Adipocyte (in vitro differentiated cells): ENCODE results near the gene AMOTL2.
A peak's percentile ranks its signal among the peaks of the same experiment; 100 is the strongest.

Experiments
- DNase-seq: peaks from one replicate; pipeline ENCODE4 v3.0.0-alpha.2; 2015; ENCODE audit warnings: low read depth
- H3K27me3 ChIP-seq: replicated peaks from 2 replicates; pipeline ENCODE4 v1.7.0; 2013; ENCODE audit warnings: mild to moderate bottlenecking, low read length, moderate library complexity; ENCODE audit not compliant: control insufficient read depth, insufficient read depth
- H3K36me3 ChIP-seq: 2 replicates; pipeline ENCODE4 v1.7.0; 2013; ENCODE audit warnings: low read length, mild to moderate bottlenecking, moderate library complexity; ENCODE audit not compliant: control insufficient read depth, insufficient read depth, severe bottlenecking
- H3K4me1 ChIP-seq: 2 replicates; pipeline ENCODE4 v1.7.0; 2013; ENCODE audit warnings: mild to moderate bottlenecking, low read length, moderate library complexity; ENCODE audit not compliant: control insufficient read depth, insufficient read depth
- H3K4me3 ChIP-seq: 2 replicates; pipeline ENCODE4 v1.7.0; 2013; ENCODE audit warnings: mild to moderate bottlenecking, low read length, moderate library complexity
- H3K9ac ChIP-seq: 2 replicates; pipeline ENCODE4 v1.7.0; 2013; ENCODE audit warnings: mild to moderate bottlenecking, low read length, moderate library complexity
- H3K9me3 ChIP-seq: 2 replicates; pipeline ENCODE4 v1.7.0; 2013; ENCODE audit warnings: mild to moderate bottlenecking, low read length, moderate library complexity; ENCODE audit not compliant: control insufficient read depth

AMOTL2 gene

GRCh38 chr3:134317106-134317947 is 56.9 kb downstream of the AMOTL2 start:
- Histone ChIP-seq H3K4me1 (peaks cover 64% of the 10 kb centered on the region), H3K4me3 (peak overlapping the region; percentile 39), H3K9me3 (no peaks in the 10 kb centered on the region), H3K36me3 (no peaks in the 10 kb centered on the region), H3K9ac (peak overlapping the region; percentile 73), H3K27me3 (no peaks in the 10 kb centered on the region)
- peak; percentile 73 for DNase-seq

GRCh38 chr3:134315286-134316106 is 58.8 kb downstream of the AMOTL2 start:
- Histone ChIP-seq H3K9ac (peak overlapping the region; percentile 95), H3K9me3 (no peaks in the 10 kb centered on the region), H3K27me3 (no peaks in the 10 kb centered on the region), H3K4me1 (peaks cover 75% of the 10 kb centered on the region), H3K36me3 (no peaks in the 10 kb centered on the region), H3K4me3 (peak overlapping the region; percentile 10)
- DNase-seq: no peak

- DNase-seq: no peak
- peaks cover 83% of the 10 kb centered on the region for H3K4me1 ChIP-seq
- peak overlapping the region; percentile 83 for H3K4me3 ChIP-seq
- H3K9me3 ChIP-seq: no peaks in the 10 kb centered on the region
- no peaks in the 10 kb centered on the region for H3K36me3 ChIP-seq
- no peaks in the 10 kb centered on the region for H3K27me3 ChIP-seq
- peak overlapping the region; percentile 95 for H3K9ac ChIP-seq
Measured at GRCh38 chr3:134314588-134315285, 59.5 kb downstream of the AMOTL2 start.

GRCh38 chr3:134313847-134314587 is 60.2 kb downstream of the AMOTL2 start:
- Histone ChIP-seq H3K36me3 (no peaks in the 10 kb centered on the region), H3K4me3 (peak overlapping the region; percentile 83), H3K4me1 (peaks cover 89% of the 10 kb centered on the region), H3K9me3 (no peaks in the 10 kb centered on the region), H3K9ac (peak overlapping the region; percentile 95), H3K27me3 (no peaks in the 10 kb centered on the region)
- DNase-seq: no peak

- H3K27me3 ChIP-seq: no peaks in the 10 kb centered on the region
- peaks cover 94% of the 10 kb centered on the region for H3K4me1 ChIP-seq
- H3K4me3 ChIP-seq: peak overlapping the region; percentile 83
- H3K36me3 ChIP-seq: no peaks in the 10 kb centered on the region
- DNase-seq: peak; percentile 89
- peak overlapping the region; percentile 95 for H3K9ac ChIP-seq
- H3K9me3 ChIP-seq: no peaks in the 10 kb centered on the region
Measured at GRCh38 chr3:134312873-134313846, 61.1 kb downstream of the AMOTL2 start.

GRCh38 chr3:134312072-134312872 is 62.0 kb downstream of the AMOTL2 start:
- Histone ChIP-seq H3K27me3 (no peaks in the 10 kb centered on the region), H3K36me3 (no peaks in the 10 kb centered on the region), H3K9ac (peak overlapping the region; percentile 86), H3K9me3 (no peaks in the 10 kb centered on the region), H3K4me3 (no peak overlapping the region), H3K4me1 (peaks cover 89% of the 10 kb centered on the region)
- no peak for DNase-seq

- H3K36me3 ChIP-seq: no peaks in the 10 kb centered on the region
- no peak for DNase-seq
- H3K4me3 ChIP-seq: no peak overlapping the region
- peak overlapping the region; percentile 86 for H3K9ac ChIP-seq
- H3K27me3 ChIP-seq: no peaks in the 10 kb centered on the region
- no peaks in the 10 kb centered on the region for H3K9me3 ChIP-seq
- H3K4me1 ChIP-seq: peaks cover 84% of the 10 kb centered on the region
Measured at GRCh38 chr3:134311693-134312071, 62.6 kb downstream of the AMOTL2 start.

GRCh38 chr3:134311265-134311664 is 63.0 kb downstream of the AMOTL2 start:
- H3K9me3 ChIP-seq: no peaks in the 10 kb centered on the region
- peaks cover 81% of the 10 kb centered on the region for H3K4me1 ChIP-seq
- no peaks in the 10 kb centered on the region for H3K36me3 ChIP-seq
- peak overlapping the region; percentile 86 for H3K9ac ChIP-seq
- peak; percentile 73 for DNase-seq
- H3K4me3 ChIP-seq: no peak overlapping the region
- H3K27me3 ChIP-seq: no peaks in the 10 kb centered on the region

- Histone ChIP-seq H3K4me3 (no peak overlapping the region), H3K9me3 (no peaks in the 10 kb centered on the region), H3K27me3 (no peaks in the 10 kb centered on the region), H3K4me1 (peaks cover 69% of the 10 kb centered on the region), H3K36me3 (no peaks in the 10 kb centered on the region), H3K9ac (peak overlapping the region; percentile 86)
- peak; percentile 60 for DNase-seq
Measured at GRCh38 chr3:134309987-134310700, 64.1 kb downstream of the AMOTL2 start.
